GM21515 (cell line): ENCODE data around the gene PI3.
"Not testable (repeated sequence)": the region's sequence is repeated elsewhere in the genome, so short reads cannot be mapped to it uniquely, and the experiment has no call there.

ENCODE experiments used
- ATAC-seq: cut with Tn5 transposase; IDR thresholded peaks from one replicate; pipeline ENCODE4 v1.9.1; 2021; ENCODE audit not compliant: unreplicated experiment

The PI3 gene

GRCh38 chr20:45174434-45175364 lies at the start of gene PI3:
Gene PI3 (plus strand): TSS chr20:45174902. CDS start chr20:45174923, 21 bp downstream.
- ATAC-seq = no peak

- no peak for ATAC-seq
Measured at GRCh38 chr20:45128099-45128498, 46.6 kb upstream of the PI3 start.

- no peak for ATAC-seq
Measured at GRCh38 chr20:45136911-45137310, 37.8 kb upstream of the PI3 start.

- no peak for ATAC-seq
Measured at GRCh38 chr20:45138561-45139300, 36.0 kb upstream of the PI3 start.

- ATAC-seq = not testable (repeated sequence)
Measured at GRCh38 chr20:45139733-45140375, 34.8 kb upstream of the PI3 start.

GRCh38 chr20:45140836-45141235 lies 33.9 kb upstream of the PI3 start:
- ATAC-seq = no peak

- ATAC-seq = no peak
Measured at GRCh38 chr20:45149062-45149461, 25.6 kb upstream of the PI3 start.

GRCh38 chr20:45152405-45152804 lies 22.3 kb upstream of the PI3 start:
- ATAC-seq = no peak

- ATAC-seq = no peak
Measured at GRCh38 chr20:45153147-45153546, 21.6 kb upstream of the PI3 start.

- no peak for ATAC-seq
Measured at GRCh38 chr20:45153752-45154151, 20.9 kb upstream of the PI3 start.

- no peak for ATAC-seq
Measured at GRCh38 chr20:45154183-45154582, 20.5 kb upstream of the PI3 start.

- not testable (repeated sequence) for ATAC-seq
Measured at GRCh38 chr20:45154794-45155193, 19.9 kb upstream of the PI3 start.

- ATAC-seq = no peak
Measured at GRCh38 chr20:45156713-45157112, 18.0 kb upstream of the PI3 start.

GRCh38 chr20:45157962-45158361 lies 16.7 kb upstream of the PI3 start:
- no peak for ATAC-seq

GRCh38 chr20:45163083-45163803 lies 11.5 kb upstream of the PI3 start:
- no peak for ATAC-seq

GRCh38 chr20:45164906-45165305 lies 9.8 kb upstream of the PI3 start:
- ATAC-seq = no peak

- ATAC-seq = no peak
Measured at GRCh38 chr20:45173522-45173921, 1.2 kb upstream of the PI3 start.

GRCh38 chr20:45176526-45177267 lies 2.0 kb downstream of the PI3 start:
- ATAC-seq = no peak

GRCh38 chr20:45179166-45179565 lies 4.5 kb downstream of the PI3 start:
- ATAC-seq = no peak

- ATAC-seq = no peak
Measured at GRCh38 chr20:45181639-45182038, 6.9 kb downstream of the PI3 start.
